H4 (cell line): ENCODE measurements around the gene CCDC70. TPM values are rescaled to one million over a fixed set of nuclear protein-coding genes. Genes with fewer than 3 reads are reported as not detected.
"Not testable (repeated sequence)": the region's sequence is repeated elsewhere in the genome, so short reads cannot be mapped to it uniquely, and the experiment has no call there.

Source experiments
- DNase-seq: peaks from one replicate; pipeline ENCODE4 v3.0.0-alpha.2; 2015; ENCODE audit warnings: low spot score
- total RNA-seq: library from RNA; depleted of rRNA; stranded (reverse); fragments of >200 nt; shearing (Covaris generic); gene quantifications from 2 replicates; pipeline ENCODE4 v1.2.3, GENCODE V29; 2014; rRNA removed

CCDC70 gene
- not detected in 2 replicates for total RNA-seq

DNA sequence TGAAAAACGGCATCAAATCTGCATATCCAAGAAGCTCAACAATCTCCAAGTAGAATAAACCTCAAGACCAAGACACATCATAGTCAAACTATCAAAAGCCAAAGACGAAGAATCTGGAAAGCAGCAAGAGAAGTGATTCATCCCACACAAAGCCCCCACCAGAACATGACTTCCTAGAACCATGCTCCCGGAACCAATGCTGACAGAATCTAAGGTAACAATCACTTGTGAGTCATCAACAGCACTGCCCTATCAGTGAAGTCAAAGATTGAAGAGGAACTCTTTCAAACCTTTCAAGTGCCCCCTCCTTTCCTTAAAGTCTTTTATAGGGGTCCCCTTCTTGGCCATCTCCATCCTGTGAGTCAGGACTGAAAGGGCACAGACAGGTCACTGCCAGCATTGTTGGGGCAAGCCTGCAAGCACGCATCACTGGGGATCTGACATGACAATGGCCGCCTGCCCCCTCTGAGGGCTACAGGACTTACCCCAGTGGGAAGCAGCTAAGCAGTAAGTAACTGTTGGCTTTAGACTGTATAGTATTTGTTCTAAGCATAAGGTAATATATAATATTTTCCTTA, at the start of gene CCDC70:
CCDC70 (plus strand) TSS at position 247 of the 578 bp plus-strand sequence. CDS start 3,443 bp downstream, outside the sequence.
- no peak for DNase-seq

DNA sequence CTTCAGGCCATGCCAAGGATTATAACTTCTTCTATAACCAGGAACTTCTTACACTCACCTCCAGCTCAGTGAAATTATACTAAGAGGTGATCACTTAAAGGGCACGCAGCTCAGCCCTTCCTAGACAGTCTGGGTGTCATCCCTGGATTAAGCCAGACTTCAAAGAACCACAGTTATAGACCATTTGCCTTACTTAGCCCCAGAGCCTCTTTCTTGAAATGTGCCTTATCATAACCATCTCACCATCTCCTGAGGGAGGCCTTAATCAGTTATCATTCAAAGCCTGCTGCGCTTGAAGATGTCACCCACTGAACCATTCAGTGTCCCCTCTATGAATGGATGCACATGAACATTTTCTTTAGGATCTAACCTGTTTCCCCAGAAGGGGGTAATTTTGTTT, 47.7 kb upstream of the CCDC70 start:
- DNase-seq = no peak

DNA sequence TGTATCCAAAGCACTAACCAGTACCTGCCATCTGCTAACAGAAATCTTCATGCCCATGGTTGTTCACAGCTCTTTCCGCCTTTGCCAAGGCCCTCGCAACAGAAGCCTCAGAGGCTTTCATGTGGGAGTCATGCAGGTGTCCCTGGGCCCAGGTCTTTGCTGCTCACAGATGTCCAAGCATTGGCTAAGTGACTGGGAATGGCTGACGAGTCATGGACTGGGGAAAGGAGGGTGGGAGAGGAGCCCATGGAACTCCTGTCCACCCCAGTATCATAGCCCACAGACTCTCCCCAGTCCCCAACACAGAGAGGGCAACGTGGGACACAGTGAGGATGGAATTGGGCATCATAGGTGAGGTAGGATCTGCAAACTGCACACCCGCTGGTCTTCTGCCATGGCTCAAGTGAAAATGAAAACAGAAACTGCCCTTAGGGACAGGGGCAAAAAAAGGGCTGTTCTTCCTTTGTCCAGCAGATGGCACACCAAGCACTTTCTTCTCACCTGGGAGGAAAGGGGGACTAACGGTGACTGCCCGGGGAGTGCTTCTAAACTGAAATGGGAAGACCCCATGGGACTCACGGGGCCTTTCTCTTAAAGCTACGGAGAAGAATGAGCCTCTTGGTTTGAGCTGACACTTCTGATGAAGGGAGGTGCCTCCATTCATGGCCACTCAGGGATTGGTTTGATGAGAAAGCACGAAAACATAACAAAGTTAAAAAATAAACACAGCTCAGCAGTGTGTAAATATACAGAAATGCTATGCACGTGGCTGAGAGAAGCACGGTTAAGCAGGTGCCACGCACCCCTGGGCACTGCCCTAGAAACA, 46.7 kb upstream of the CCDC70 start:
- DNase-seq = peak; percentile 36

DNA sequence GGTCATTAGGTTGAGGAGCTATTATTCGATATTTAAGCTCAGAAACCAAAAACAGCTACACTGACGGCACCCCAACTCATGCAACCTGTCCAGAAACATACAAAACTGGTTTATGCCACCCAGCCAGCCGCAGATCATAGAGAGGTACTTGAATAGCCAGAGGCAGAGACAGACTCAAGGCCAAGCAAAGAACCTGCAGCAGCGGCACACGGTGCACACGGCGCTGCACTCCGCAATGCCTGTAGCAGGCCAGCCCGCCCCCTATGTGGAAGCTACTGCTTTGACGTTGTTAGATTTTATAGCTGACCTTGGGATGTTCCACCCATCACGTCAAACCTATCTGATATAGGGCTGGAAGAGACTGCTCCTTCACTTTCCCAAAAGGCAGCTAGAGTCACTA, 45.9 kb upstream of the CCDC70 start:
- DNase-seq = no peak

DNA sequence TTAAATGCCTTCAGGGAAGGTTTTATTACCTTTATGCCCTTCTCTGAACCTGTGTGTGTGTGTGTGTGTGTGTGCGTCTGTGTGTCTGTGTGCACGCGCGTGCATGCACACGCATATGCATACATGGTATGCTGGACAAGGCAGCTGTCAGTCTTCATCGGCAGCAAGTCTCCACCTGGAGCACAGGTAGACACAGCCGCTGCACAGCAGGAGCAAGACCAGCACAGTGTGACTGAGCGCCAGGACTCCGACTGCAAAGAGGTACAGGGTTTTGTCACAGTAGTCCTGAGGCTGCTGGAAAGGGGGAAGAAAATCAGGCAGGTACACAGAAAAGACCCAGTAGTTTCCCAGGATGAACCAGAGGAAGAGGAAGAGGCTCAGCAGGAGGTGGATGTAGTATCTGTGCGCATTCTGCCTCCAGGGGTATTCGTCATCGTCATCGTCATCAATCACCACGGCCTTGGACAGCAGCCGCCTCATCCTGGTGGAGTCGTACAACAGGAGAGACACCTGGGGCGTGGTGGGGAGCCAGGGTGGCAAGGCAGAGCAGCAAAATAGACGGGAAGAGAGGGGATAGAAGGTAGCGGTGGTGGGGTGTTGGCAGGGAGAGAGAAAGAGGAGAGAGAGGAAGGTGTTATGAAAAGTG, 45.0 kb upstream of the CCDC70 start:
- DNase-seq = no peak

DNA sequence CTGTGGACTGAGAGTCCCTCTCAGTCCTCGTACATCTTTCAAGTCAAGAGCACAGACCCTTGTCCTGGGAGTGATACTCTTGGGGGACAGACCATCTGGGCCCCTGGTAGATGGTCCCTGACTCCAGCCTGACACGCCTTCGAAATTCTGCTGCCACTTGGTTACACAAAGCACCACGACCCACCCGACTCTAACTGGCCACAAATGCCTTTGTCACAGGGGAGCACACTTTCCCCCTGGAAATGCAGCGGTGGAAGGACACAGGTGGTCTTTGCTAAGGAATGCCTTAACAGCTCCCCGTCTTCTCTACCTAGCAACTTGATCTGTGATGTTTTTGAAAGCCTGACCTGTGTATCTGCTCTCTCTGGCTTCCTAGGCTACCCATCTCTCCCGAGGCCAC, 44.1 kb upstream of the CCDC70 start:
- no peak for DNase-seq

DNA sequence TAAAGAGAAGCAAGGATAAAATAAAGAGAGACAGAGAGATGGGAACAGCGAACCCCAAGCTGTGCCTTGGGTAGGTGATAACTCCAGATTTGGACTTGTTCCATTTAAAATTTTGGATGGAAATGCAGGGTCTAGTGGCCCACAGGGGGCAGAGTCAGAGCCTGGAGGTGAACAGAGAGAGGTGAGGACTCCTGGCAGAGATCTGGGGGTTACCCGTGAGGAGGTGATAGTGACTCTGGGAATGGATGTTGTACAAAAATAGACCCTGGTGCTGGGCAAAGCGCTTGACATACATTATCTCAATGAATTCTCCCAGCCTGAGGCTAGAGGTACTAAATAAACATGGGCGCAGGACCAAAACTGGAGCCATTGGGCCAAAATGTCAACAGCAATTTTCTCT, 43.5 kb upstream of the CCDC70 start:
- no peak for DNase-seq

DNA sequence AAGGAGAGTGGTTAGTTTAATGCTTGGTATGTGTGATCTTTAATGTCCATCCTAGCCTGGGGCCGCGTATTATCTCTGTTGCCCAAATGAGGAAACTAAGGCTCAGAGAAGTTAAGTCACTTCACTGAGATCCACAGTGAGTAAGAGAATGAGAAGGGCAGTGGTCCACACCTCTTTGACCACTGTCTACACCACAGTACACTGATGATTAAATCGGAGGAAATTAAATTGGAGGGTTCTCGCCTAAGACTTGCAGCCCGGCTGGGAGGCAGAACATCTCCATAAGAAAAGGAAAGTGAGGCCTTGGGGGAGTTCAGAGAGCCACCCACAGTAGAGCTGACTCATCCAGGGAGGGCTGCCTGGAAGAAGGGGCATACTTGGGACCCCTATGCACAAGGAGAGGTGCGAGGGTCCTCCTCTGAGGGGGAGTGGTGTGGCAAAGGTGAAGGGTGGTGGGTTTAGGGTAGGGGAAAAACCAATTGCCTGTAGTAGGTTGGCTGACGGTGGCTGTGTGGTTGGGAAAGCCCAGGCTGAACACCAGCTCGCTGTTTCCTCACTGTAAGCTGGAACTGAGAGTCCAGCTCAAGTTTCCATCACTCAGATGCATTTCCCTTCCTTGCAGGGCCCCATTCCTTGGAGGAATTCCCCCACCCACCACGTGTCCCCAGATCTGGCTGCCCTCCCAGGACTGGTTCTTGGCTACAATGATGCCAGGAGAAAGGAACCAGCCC, 42.8 kb upstream of the CCDC70 start:
- DNase-seq = peak; percentile 29

DNA sequence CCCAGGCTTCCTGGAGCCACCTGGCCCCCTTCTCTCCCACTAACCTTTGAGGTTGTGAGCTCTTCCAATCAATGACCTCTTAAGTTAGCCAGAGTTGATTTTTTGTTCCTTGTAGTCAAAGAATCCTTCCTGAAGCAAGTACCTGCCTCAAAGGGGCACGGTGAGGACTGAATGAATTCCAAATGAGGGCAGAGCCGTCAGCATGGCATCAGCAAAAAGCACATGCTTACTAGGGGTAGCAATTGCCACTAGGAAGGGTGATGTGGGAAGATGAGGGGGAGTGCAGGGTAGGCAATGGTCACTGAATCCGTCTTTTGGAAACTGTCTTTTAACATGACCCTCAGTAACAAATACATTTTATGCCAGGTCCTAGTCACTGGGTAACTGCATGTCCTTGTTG, 42.2 kb upstream of the CCDC70 start:
- DNase-seq = no peak

DNA sequence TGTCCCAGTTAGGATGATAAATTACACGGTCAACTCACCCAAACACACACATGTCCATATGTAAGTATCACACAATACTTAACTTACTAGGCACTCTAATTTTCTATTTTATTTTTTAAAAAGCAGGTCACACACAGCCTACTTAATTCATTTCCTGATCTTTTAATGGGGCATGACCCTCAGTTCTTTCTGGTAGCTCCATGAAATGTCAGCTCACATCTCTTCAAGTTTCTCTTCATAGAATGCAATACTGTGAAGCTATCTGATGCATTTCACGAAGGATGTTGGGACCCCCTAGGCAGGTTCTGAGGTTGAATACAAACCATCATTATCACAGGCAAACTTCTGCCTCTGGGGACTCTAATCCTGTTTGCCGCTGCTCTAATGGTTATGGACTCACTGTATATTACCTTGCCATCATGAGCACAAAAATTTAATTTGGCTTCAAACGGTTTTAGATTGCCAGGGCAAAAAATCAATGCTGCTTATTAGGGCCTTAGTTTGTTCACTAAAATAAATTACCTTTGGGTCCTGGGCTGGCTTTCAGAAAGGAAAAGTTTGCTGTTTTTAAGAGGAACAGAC, 41.7 kb upstream of the CCDC70 start:
- DNase-seq = no peak

DNA sequence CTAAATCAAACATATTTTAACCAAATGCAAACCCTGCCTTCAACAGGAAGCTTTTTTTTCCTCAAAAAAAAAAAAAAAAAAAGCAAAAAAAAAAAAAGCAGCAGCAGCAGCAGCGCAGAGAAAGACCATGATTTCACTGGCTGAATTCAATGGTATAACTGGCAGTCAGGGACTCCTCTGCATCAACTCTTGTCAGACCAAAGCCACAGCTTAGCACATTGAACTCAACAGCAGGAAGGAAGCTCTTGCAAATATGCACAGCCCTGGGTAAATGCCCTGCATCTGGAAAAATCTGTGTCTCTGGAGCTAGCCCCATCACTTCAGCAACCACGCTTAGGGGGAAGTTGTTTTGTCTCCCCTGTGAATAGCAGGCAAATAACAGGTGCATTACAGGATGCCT, 40.2 kb upstream of the CCDC70 start:
- no peak for DNase-seq

DNA sequence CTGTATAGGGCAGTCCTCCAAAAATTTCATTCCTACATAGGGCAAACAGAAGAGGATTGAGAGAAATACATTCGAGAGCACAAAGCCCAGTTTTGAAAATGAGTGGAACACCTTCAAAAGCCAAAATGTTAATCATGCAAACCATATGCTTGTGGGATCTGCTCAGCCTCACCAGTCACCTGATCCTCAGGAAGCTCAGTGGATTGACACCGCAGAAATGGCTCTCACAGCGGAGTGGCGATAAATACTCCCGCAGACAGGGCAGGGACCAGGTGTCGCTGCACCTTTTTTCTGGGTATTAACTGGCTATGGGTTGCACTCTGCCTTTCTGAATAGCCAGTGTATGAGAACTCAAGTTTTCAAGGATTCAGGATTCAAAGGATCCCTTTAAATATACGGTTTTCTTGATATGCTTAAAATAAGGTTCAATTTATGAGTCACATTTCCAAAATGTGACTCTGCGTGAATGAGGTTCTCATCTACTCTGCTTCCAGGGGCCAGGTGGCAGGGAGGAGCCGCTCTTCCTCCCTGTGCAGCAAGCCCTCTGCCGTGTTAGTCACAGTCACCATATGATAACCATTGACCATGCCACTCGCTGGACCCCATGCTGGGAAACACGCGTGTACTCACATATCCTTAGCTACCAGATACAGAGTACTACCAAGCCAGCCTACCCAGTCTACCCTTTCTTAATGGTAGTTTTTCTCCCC, 39.5 kb upstream of the CCDC70 start:
- no peak for DNase-seq

DNA sequence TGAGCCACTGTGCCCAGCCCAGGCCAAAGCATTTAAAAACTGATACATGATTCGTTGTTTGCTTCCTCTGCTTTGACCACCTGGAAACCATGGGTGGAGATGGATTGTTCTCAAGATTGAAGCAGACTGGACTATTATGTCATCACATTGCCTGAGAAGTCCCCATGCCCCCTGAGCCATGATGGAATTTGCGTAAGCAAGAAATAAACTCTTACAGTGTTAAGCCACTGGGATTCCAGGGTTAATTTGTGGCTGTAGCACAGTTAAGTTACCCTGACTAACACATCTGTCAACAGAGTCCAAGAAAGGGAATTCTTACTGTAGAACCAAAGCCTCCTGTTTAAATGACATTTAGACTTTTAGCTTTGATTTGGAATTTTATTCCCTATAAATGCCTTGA, 38.4 kb upstream of the CCDC70 start:
- no peak for DNase-seq

DNA sequence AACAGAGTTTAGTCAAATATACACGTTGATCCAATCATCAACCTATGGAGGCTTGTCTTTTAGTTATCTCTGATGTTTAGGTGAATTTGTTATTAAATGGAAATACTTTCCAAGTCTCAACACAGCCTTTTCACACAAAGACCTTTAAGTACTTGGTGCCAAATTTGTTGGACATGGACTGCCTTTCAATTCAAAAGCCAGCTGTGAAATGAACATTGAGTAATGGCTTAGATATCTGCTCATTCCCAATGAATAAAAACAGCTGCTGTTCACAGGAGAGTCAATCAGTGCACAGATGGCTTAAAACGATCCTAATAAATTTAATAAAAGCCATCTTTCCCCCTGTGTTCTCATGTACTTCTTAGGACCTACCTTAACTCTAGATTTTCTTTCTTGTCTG, 37.9 kb upstream of the CCDC70 start:
- no peak for DNase-seq

DNA sequence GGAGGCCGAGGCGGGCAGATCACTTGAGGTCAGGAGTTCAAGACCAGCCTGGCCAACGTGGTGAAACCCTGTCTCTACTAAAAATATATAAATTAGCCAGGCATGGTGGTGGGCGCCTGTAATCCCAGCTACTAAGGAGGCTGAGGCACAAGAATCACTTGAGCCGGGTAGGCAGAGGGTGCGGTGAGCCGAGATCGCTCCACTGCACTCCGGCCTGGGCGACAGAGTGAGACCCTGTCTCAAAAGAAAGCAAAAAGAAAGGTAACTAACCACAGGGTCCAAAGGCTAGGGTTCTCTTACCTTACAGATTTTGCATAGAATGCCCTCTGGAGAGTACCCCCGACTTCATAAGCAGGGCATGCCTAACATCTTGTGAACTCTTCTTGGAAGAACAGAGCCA, 37.1 kb upstream of the CCDC70 start:
- DNase-seq = not testable (repeated sequence)

DNA sequence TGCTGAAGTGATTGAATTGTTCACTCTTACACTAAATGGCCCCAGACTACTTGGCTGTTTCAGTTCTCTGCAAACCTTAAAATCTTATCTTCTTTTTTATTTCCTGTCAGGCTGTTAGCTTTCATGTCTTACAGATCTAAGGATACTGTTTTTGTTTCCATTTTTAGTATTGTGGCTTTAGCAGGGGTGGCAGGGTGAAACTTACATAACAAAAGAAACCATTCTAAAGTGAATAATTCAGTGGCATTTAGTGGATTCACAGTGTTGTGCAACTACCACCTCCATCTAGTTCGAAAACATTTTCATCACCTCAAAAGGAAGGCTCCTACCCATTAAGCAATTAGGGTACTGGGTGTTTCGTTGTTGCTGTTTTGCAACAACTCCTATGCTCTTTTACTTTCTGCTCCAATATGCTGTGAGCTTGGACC, 36.6 kb upstream of the CCDC70 start:
- no peak for DNase-seq

DNA sequence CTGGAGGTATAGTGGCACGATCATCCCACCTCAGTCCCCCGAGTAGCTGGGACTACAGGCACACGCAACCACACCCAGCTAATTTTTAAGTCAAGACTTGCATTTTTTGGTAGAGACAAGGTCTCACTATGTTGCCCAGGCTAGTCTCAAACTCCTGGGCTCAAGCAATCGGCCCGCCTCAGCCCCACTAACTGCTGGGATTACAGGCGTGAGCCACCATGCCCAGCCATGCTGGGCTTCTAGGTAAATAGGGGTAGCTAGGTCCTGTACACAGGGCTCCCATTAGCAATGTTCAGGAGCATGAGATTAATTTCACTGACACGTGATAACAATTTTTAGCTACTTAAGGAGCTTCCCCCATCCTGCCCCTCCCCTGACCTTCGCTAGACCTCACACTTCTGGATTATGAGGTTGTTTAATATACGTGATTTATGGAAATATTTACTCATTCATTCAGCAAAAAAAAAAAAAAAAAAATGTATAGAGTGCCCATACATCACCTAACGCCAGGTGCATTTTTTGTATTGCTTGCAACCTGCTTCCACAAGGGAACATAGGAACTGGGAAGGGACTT, 36.0 kb upstream of the CCDC70 start:
- DNase-seq = no peak

DNA sequence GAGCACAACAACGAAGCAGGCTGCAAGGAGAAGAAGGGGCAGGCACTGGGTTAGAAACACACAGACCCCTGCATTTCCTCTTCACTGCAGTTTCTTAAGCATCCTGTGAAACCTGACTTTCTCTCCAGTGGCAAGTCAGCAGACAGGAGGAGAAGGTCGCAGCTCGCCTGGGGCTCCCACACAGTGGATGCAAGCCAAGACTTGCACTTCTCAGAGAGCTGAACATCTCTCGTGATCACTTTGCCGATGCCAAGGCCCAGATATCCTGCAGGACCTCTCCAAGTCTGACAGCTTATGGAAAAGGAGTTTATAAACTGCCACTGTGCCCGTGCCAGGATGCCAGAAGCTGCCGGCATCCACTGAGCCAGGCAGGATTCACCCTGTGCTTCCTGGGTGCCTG, 35.2 kb upstream of the CCDC70 start:
- DNase-seq = no peak

DNA sequence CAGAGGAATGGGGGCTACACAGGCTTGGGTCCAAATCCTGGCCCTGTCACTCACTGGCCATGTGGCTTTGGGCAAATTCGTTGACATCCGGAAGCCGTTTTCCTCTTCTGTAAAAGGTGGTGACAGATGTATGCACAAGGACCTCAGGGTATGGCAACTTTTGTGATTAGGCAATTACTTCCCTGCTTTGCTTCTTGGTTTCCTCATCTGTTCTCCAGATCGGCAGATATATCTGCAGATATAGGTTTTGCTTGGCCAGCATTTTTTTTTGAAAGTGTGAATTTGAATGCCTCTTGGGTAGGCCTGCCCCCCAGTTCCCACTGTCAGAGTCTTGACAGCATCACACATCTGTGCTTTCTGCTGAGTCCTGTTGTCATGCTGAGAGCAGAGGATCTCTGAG, 34.5 kb upstream of the CCDC70 start:
- DNase-seq = no peak

DNA sequence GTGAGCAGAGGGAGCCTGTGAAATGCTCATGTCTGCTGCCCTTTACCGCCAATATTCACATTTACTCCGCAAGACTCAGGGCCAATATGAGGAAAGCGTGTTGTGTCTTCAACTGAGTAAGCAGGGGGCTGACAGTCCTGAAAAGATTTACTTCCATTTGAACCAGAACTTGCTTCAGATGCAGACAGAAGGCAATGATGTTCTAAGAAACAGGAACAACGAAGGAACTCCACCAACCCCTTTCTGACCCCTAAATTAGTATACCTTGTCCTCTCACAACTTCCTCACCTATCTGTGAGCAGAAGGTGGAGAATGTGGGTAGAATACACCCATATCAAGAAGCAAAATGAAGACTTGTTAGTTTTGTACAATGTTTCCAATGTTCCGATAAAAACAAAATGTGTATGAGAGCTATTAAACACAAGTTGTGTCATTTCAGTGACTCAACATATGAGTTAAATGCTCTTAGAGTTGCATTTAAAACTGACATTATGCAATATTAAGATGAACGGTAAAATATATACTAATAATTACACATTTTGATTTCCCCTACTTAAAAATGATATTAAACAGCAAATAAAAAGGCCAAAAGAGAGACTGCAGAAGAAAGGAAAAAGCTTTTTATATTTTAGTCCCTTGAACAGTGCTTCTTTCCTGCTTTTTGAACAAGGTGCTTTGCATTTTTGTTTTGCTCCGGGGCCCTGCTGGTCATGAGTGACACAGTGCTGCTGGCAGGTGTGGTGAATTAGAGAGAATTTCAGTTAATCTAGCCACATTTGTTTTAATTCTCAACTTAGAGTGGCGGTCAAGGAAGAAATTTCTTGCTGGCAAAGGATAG, 32.8 kb upstream of the CCDC70 start:
- no peak for DNase-seq
